Mucosa of descending colon (tissue), 3 donors: ENCODE data around the gene PTPRH. TPM values are rescaled to one million over a fixed set of nuclear protein-coding genes. Genes with fewer than 3 reads are reported as not detected.
A peak's percentile ranks its signal among the peaks of the same experiment; 100 is the strongest.

Experiments
- ATAC-seq: fragments of 200-7000 bp; cut with Tn5 transposase; one replicate; pipeline ENCODE4 v1.9.1; 2020; ENCODE audit warnings: mild to moderate bottlenecking, moderate library complexity
- DNase-seq, 3 donors: peaks; one replicate each; pipeline ENCODE4 v3.0.0-alpha.2; 2020
- H3K36me3 ChIP-seq: fragments of 200-600 bp; one replicate; pipeline ENCODE4 v1.8.0; 2021; ENCODE audit warnings: low read depth, mild to moderate bottlenecking
- H3K4me1 ChIP-seq: fragments of 200-600 bp; one replicate; pipeline ENCODE4 v1.8.0; 2021; ENCODE audit warnings: low read depth, mild to moderate bottlenecking
- H3K4me3 ChIP-seq: fragments of 200-600 bp; one replicate; pipeline ENCODE4 v1.8.0; 2021; ENCODE audit warnings: mild to moderate bottlenecking
- H3K9me3 ChIP-seq: fragments of 200-600 bp; one replicate; pipeline ENCODE4 v1.8.0; 2021; ENCODE audit warnings: mild to moderate bottlenecking
- CTCF ChIP-seq: fragments of 200-600 bp; IDR thresholded peaks from one replicate; pipeline ENCODE4 v1.8.0; 2022; ENCODE audit warnings: antibody characterized with exemption, mild to moderate bottlenecking
- intact Hi-C, 2 donors: fragments of 100-400 bp; cut with DNase I in 1 of 2; cut with micrococcal nuclease in 1 of 2; formaldehyde crosslinking; loops; one replicate each; pipeline versions ENCODE4 v1.11.0 to v1.11.1; 2022; cut with DNase I, micrococcal nuclease
- total RNA-seq, 3 donors: library from RNA; stranded (reverse); fragmentation: NEBNext Ultra II Directional in 2 of 3; extraction: Animal tissue kit (Norgen Biotek cat#: 25700) in 2 of 3; gene quantifications; one replicate each; pipeline versions ENCODE4 v1.2.1 to v1.2.4, GENCODE V29; 2021 to 2023
- donor health status: DM: no; HTN: no; CAD: no; lungs with moderate emphysema.
- donor health status: DM: no; HTN: no; CAD: no.
- donor health status: DM: no; HTN: yes; CAD: no.

The PTPRH gene
- total RNA-seq, 3 donors from 2014 or later: 62.3 to 181 (median 94.8) TPM

DNA sequence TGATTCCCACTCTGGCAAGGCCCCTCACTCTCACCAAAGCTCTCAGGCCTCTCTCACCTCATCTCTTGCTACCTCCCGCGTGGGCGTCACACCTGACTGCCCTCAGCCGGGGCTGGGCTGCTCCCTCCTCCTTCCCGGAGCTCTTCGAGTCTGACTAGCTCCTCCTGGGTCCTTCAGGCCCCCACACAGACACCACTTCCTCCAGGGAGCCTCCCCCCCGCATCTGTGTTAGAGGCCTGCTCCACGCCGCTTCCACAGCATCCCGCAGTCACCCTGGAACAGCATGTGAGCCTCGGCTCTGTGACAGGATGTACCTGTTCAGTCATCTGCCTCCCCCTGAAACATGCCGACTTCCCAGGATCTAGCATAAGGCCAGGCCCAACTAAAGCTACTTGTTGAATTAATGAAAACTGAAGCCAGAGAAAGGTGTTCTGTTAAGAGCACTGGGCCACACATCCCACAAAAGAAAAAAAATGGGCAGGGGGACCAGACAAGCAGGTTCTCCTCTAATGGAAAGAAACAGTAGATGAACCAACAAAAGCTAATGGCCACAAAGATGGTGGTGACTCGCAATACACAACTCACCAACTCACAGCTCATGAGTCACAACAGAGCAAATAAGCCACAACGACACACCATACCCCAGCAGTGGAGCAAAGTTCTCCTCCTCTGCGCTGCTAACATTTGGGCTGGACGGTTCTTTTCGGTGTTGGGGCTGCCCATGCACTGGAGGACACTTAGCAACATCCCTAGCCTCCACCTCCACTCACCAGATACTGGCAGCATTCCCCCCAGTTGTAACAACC is 46.5 kb upstream of the PTPRH start:
- no peak for TF ChIP-seq CTCF
- DNase-seq (peak in 2 of 3 donors; percentile 53 to 79), ATAC-seq (no peak)
- Histone ChIP-seq H3K36me3 (peaks cover 6% of the 10 kb centered on the region), H3K4me1 (peaks cover 47% of the 10 kb centered on the region), H3K9me3 (no peaks in the 10 kb centered on the region), H3K4me3 (no peak overlapping the region)
- intact Hi-C loops: no loop called here

- H3K4me1 ChIP-seq: peaks cover 45% of the 10 kb centered on the region
- H3K36me3 ChIP-seq: peaks cover 6% of the 10 kb centered on the region
- no peak overlapping the region for H3K4me3 ChIP-seq
- no peak for TF ChIP-seq CTCF
- no peaks in the 10 kb centered on the region for H3K9me3 ChIP-seq
- DNase-seq: no peak
- no peak for ATAC-seq
- intact Hi-C loops: no loop called here
Observed at GRCh38 chr19:55254625-55254977, 45.3 kb upstream of the PTPRH start.

GRCh38 chr19:55253842-55254624 is 44.7 kb upstream of the PTPRH start:
- no peaks in the 10 kb centered on the region for H3K9me3 ChIP-seq
- intact Hi-C loops: no loop called here
- TF ChIP-seq CTCF: no peak
- peaks cover 3% of the 10 kb centered on the region for H3K36me3 ChIP-seq
- no peak overlapping the region for H3K4me3 ChIP-seq
- peak; percentile 39 to 78 (median 45) for DNase-seq
- peaks cover 43% of the 10 kb centered on the region for H3K4me1 ChIP-seq
- ATAC-seq: peak; percentile 18

- intact Hi-C loops: no loop called here
- Histone ChIP-seq H3K4me1 (peaks cover 49% of the 10 kb centered on the region), H3K9me3 (no peaks in the 10 kb centered on the region), H3K36me3 (no peaks in the 10 kb centered on the region), H3K4me3 (no peak overlapping the region)
- ATAC-seq: no peak
- TF ChIP-seq CTCF: no peak
- DNase-seq: peak in 1 of 3 donors; percentile 44
Observed at GRCh38 chr19:55252760-55253663, 43.7 kb upstream of the PTPRH start.

- H3K9me3 ChIP-seq: no peaks in the 10 kb centered on the region
- H3K4me1 ChIP-seq: peaks cover 46% of the 10 kb centered on the region
- peak in 2 of 3 donors; percentile 36 to 58 for DNase-seq
- intact Hi-C loops: no loop called here
- peak; percentile 20 for ATAC-seq
- no peak overlapping the region for H3K4me3 ChIP-seq
- no peaks in the 10 kb centered on the region for H3K36me3 ChIP-seq
- no peak for TF ChIP-seq CTCF
Observed at GRCh38 chr19:55251341-55252081, 42.2 kb upstream of the PTPRH start.
